Tibial nerve (tissue), 4 donors: ENCODE results near the gene ELK1. TPM values are rescaled to one million over a fixed set of nuclear protein-coding genes. Genes with fewer than 3 reads are reported as not detected.
"Not testable (repeated sequence)": the region's sequence is repeated elsewhere in the genome, so short reads cannot be mapped to it uniquely, and the experiment has no call there.

Experiments used
- DNase-seq, 2 donors: peaks; one replicate each; pipeline ENCODE4 v3.0.0-alpha.2; 2019; ENCODE audit warnings: low spot score in 2 of 2
- H3K27ac ChIP-seq, 4 donors: fragments of 200-600 bp; sonication (generic) in 3 of 4; one replicate each; pipeline ENCODE4 v1.5.1; 2017 to 2019; ENCODE audit warnings: mild to moderate bottlenecking in 1 of 4
- H3K27me3 ChIP-seq, 2 donors: fragments of 200-600 bp; sonication (generic) in 1 of 2; one replicate each; pipeline versions ENCODE4 v1.5.1 to v1.6.0; 2017 to 2019
- H3K36me3 ChIP-seq, 3 donors: fragments of 200-600 bp; sonication (generic); one replicate each; pipeline ENCODE4 v1.5.1; 2018 to 2019
- H3K4me1 ChIP-seq, 4 donors: fragments of 200-600 bp; sonication (generic) in 3 of 4; one replicate each; pipeline ENCODE4 v1.5.1; 2017 to 2019
- H3K4me3 ChIP-seq, 4 donors: fragments of 200-600 bp; sonication (generic) in 3 of 4; one replicate each; pipeline ENCODE4 v1.5.1; 2017 to 2019; ENCODE audit warnings: mild to moderate bottlenecking in 1 of 4, moderate library complexity in 1 of 4
- H3K9me3 ChIP-seq, 4 donors: fragments of 200-600 bp; sonication (generic) in 3 of 4; one replicate each; pipeline ENCODE4 v1.5.1; 2017 to 2019
- CTCF ChIP-seq, 5 experiments: fragments of 200-600 bp in 3 of 5; fragments of 450-650 bp in 2 of 5; sonication (generic) in 3 of 5; IDR thresholded peaks; one replicate each; pipeline ENCODE4 v1.5.1; 2016 to 2019; ENCODE audit warnings: antibody characterized with exemption in 5 of 5, mild to moderate bottlenecking in 3 of 5, moderate library complexity in 2 of 5
- EP300 ChIP-seq, 2 donors: sonication (generic); formaldehyde crosslinking; IDR thresholded peaks; one replicate each; pipeline ENCODE4 v1.6.1; 2017; ENCODE audit warnings: antibody characterized with exemption in 2 of 2, mild to moderate bottlenecking in 1 of 2
- POLR2A ChIP-seq, 2 donors: fragments of 450-650 bp; IDR thresholded peaks; one replicate each; pipeline ENCODE4 v1.6.1; 2017; ENCODE audit warnings: antibody characterized with exemption in 2 of 2, mild to moderate bottlenecking in 2 of 2, moderate library complexity in 2 of 2
- WGBS, 2 donors: methylation state at CpG; one replicate each; pipeline ENCODE4 v1.1.5; 2018; 5-methylcytosine and 5-hydroxymethylcytosine counted together
- total RNA-seq, 4 donors: library from RNA; depleted of rRNA; stranded (reverse); fragments of >200 nt; gene quantifications; one replicate each; pipeline ENCODE4 v1.1.0, GENCODE V29; 2016

Gene ELK1
- total RNA-seq, 4 donors from 2014 or later = 22.9 to 38.4 (median 25.8) TPM

GRCh38 chrX:47683829-47684205 is 33.5 kb upstream of the ELK1 start:
- H3K36me3 ChIP-seq = no peaks in the 10 kb centered on the region
- TF ChIP-seq EP300 (IDR thresholded peaks at IDR 0.05) (no peak), CTCF (IDR thresholded peaks at IDR 0.05) (no peak), POLR2A (IDR thresholded peaks at IDR 0.05) (no peak)
- H3K9me3 ChIP-seq = no peaks in the 10 kb centered on the region
- DNase-seq = no peak
- H3K27me3 ChIP-seq = no peaks in the 10 kb centered on the region
- H3K27ac ChIP-seq = no peak overlapping the region
- H3K4me3 ChIP-seq = no peak overlapping the region
- WGBS, 2 donors = 24 to 54% methylated on average over 3 of the region's 3 CpGs
- H3K4me1 ChIP-seq = no peaks in the 10 kb centered on the region

- Histone ChIP-seq H3K27me3 (no peaks in the 10 kb centered on the region), H3K4me3 (no peak overlapping the region), H3K9me3 (no peaks in the 10 kb centered on the region), H3K27ac (no peak overlapping the region), H3K36me3 (no peaks in the 10 kb centered on the region), H3K4me1 (no peaks in the 10 kb centered on the region)
- no peak for TF ChIP-seq EP300 (IDR thresholded peaks at IDR 0.05)
- TF ChIP-seq POLR2A (IDR thresholded peaks at IDR 0.05) = no peak
- TF ChIP-seq CTCF (IDR thresholded peaks at IDR 0.05) = no peak
- DNase-seq = no peak
- WGBS, 2 donors = 76 to 88% methylated on average over 12 to 14 of the region's 14 CpGs
These were observed 32.9 kb upstream of the ELK1 start for GRCh38 chrX:47683184-47683828.

- not testable (repeated sequence) for DNase-seq, H3K9me3 ChIP-seq, H3K4me3 ChIP-seq, H3K36me3 ChIP-seq, H3K4me1 ChIP-seq, H3K27me3 ChIP-seq, H3K27ac ChIP-seq
- 66 to 73% methylated on average over 7 of the region's 7 CpGs for WGBS, 2 donors
These were observed 25.8 kb upstream of the ELK1 start for GRCh38 chrX:47675959-47676859.

- TF ChIP-seq EP300 (IDR thresholded peaks at IDR 0.05) = no peak
- TF ChIP-seq CTCF (IDR thresholded peaks at IDR 0.05) = no peak
- TF ChIP-seq POLR2A (IDR thresholded peaks at IDR 0.05) = no peak
- H3K9me3 ChIP-seq = no peaks in the 10 kb centered on the region
- H3K36me3 ChIP-seq = no peaks in the 10 kb centered on the region
- no peak for DNase-seq
- 74 to 84% methylated on average over 5 of the region's 5 CpGs for WGBS, 2 donors
- no peaks in the 10 kb centered on the region for H3K4me1 ChIP-seq
- no peaks in the 10 kb centered on the region for H3K27me3 ChIP-seq
- no peak overlapping the region for H3K4me3 ChIP-seq
- H3K27ac ChIP-seq = no peak overlapping the region
These were observed 24.4 kb upstream of the ELK1 start for GRCh38 chrX:47674776-47675175.

- H3K27me3 ChIP-seq, H3K27ac ChIP-seq, H3K36me3 ChIP-seq, H3K9me3 ChIP-seq, H3K4me1 ChIP-seq, H3K4me3 ChIP-seq, DNase-seq: not testable (repeated sequence)
- 71 to 85% methylated on average over 4 of the region's 4 CpGs for WGBS, 2 donors
These were observed 15.4 kb upstream of the ELK1 start for GRCh38 chrX:47665797-47666196.

- WGBS, 2 donors = 72 to 83% methylated on average over 5 of the region's 5 CpGs
- H3K36me3 ChIP-seq = no peaks in the 10 kb centered on the region
These were observed 14.4 kb upstream of the ELK1 start for GRCh38 chrX:47664737-47665136.

More at GRCh38 chrX:47664737-47665136, 14.4 kb upstream of the ELK1 start:
- DNase-seq = no peak
- H3K9me3 ChIP-seq = no peaks in the 10 kb centered on the region
- H3K27ac ChIP-seq = no peak overlapping the region
- no peak overlapping the region for H3K4me3 ChIP-seq
- H3K27me3 ChIP-seq = no peaks in the 10 kb centered on the region
- peaks cover 0 to under 1% (median 0%) of the 10 kb centered on the region in 4 donors for H3K4me1 ChIP-seq
- TF ChIP-seq POLR2A (IDR thresholded peaks at IDR 0.05) = no peak
- TF ChIP-seq CTCF (IDR thresholded peaks at IDR 0.05) = no peak
- TF ChIP-seq EP300 (IDR thresholded peaks at IDR 0.05) = no peak
